H1 (cell line): ENCODE results near the gene KIF1B.

Experiments
- BRCA1 ChIP-seq: IDR thresholded peaks from 2 replicates; pipeline ENCODE4 v1.6.1; 2012; ENCODE audit warnings: low read depth, low read length, improper control_type of control experiment
- CTCF ChIP-seq, 3 experiments: IDR thresholded peaks; 1 replicate in 2 of 3; 2 replicates in 1 of 3; pipeline versions ENCODE4 v1.5.1 to v1.6.1; 2011; ENCODE audit warnings: low read length in 3 of 3, mild to moderate bottlenecking in 3 of 3, inconsistent platforms in 2 of 3, low read depth in 1 of 3, moderate library complexity in 1 of 3; ENCODE audit not compliant: insufficient read depth in 1 of 3; ENCODE audit errors: control extremely low read depth in 1 of 3
- YY1 ChIP-seq: IDR thresholded peaks from 2 replicates; pipeline ENCODE4 v1.6.1; 2011; ENCODE audit warnings: low read depth, mild to moderate bottlenecking, low read length

- TF ChIP-seq CTCF (IDR thresholded peaks at IDR 0.05; ENCODE audit: control extremely low read depth in 1 of 3, insufficient read depth in 1 of 3, low read depth in 1 of 3, low read length in 3 of 3) (no peak), YY1 (no peak), BRCA1 (no peak)
Measured at GRCh38 chr1:10378081-10378841, 167.9 kb downstream of the KIF1B start.
